GM12865 (cell line): Measurements from ENCODE around the gene CELF4.

ENCODE experiments used
- DNase-seq: peaks from one replicate; pipeline ENCODE4 v3.0.0; 2010; ENCODE audit warnings: low read depth
- H3K4me3 ChIP-seq: 2 replicates; pipeline ENCODE4 v1.5.1; 2011; ENCODE audit warnings: mild to moderate bottlenecking, low read depth, low read length, control low read depth
- CTCF ChIP-seq: IDR thresholded peaks from 2 replicates; pipeline ENCODE4 v1.5.1; 2011; ENCODE audit warnings: low read length, control low read depth, low read depth, inconsistent platforms; ENCODE audit not compliant: insufficient read depth; ENCODE audit errors: missing control alignments

The CELF4 gene

GRCh38 chr18:37426586-37426985 lies 139.0 kb downstream of the CELF4 start:
- TF ChIP-seq CTCF, result no peak
- H3K4me3 ChIP-seq, result no peak overlapping the region
- no peak for DNase-seq

GRCh38 chr18:37425222-37425621 lies 140.4 kb downstream of the CELF4 start:
- no peak for TF ChIP-seq CTCF
- H3K4me3 ChIP-seq, result no peak overlapping the region
- DNase-seq, result no peak

GRCh38 chr18:37424507-37424906 lies 141.1 kb downstream of the CELF4 start:
- no peak for TF ChIP-seq CTCF
- DNase-seq, result no peak
- no peak overlapping the region for H3K4me3 ChIP-seq

GRCh38 chr18:37422596-37422995 lies 143.0 kb downstream of the CELF4 start:
- TF ChIP-seq CTCF, result no peak
- no peak overlapping the region for H3K4me3 ChIP-seq
- DNase-seq, result no peak

- no peak for DNase-seq
- no peak for TF ChIP-seq CTCF
- H3K4me3 ChIP-seq, result no peak overlapping the region
Observed at GRCh38 chr18:37422116-37422515, 143.5 kb downstream of the CELF4 start.

GRCh38 chr18:37421341-37422077 lies 144.1 kb downstream of the CELF4 start:
- H3K4me3 ChIP-seq, result no peak overlapping the region
- no peak for DNase-seq
- TF ChIP-seq CTCF, result no peak

- H3K4me3 ChIP-seq, result no peak overlapping the region
- DNase-seq, result no peak
- TF ChIP-seq CTCF, result no peak
Observed at GRCh38 chr18:37420315-37420880, 145.2 kb downstream of the CELF4 start.
